Activated T-helper 9 cell treated with anti-CD3 and anti-CD28 coated beads, Interleukin-2, amount 50 U/mL, for 16 hours (primary cell): ENCODE data around the gene RAMP1.
"Not testable (repeated sequence)": the region's sequence is repeated elsewhere in the genome, so short reads cannot be mapped to it uniquely, and the experiment has no call there.

Source experiments
- DNase-seq: peaks from one replicate; pipeline ENCODE4 v3.0.0-alpha.2; 2020; ENCODE audit warnings: low read depth

RAMP1 gene

GRCh38 chr2:237863689-237864443 lies 4.4 kb downstream of the RAMP1 start:
- no peak for DNase-seq

- DNase-seq: no peak
Observed at GRCh38 chr2:237864444-237864931, 5.1 kb downstream of the RAMP1 start.

GRCh38 chr2:237864940-237865622 lies 5.7 kb downstream of the RAMP1 start:
- no peak for DNase-seq

GRCh38 chr2:237865623-237866041 lies 6.2 kb downstream of the RAMP1 start:
- DNase-seq: no peak

GRCh38 chr2:237866101-237866621 lies 6.7 kb downstream of the RAMP1 start:
- DNase-seq: no peak

GRCh38 chr2:237867465-237867864 lies 8.0 kb downstream of the RAMP1 start:
- no peak for DNase-seq

GRCh38 chr2:237868074-237868473 lies 8.7 kb downstream of the RAMP1 start:
- not testable (repeated sequence) for DNase-seq

- no peak for DNase-seq
Observed at GRCh38 chr2:237868631-237869342, 9.4 kb downstream of the RAMP1 start.

- DNase-seq: no peak
Observed at GRCh38 chr2:237869343-237870102, 10.1 kb downstream of the RAMP1 start.

- DNase-seq: no peak
Observed at GRCh38 chr2:237870126-237870525, 10.7 kb downstream of the RAMP1 start.

GRCh38 chr2:237870754-237871651 lies 11.6 kb downstream of the RAMP1 start:
- DNase-seq: no peak

GRCh38 chr2:237872178-237872887 lies 12.9 kb downstream of the RAMP1 start:
- DNase-seq: no peak

- DNase-seq: no peak
Observed at GRCh38 chr2:237873421-237873831, 14.0 kb downstream of the RAMP1 start.

- DNase-seq: no peak
Observed at GRCh38 chr2:237873897-237874551, 14.6 kb downstream of the RAMP1 start.

GRCh38 chr2:237874585-237875161 lies 15.2 kb downstream of the RAMP1 start:
- no peak for DNase-seq

- no peak for DNase-seq
Observed at GRCh38 chr2:237875256-237876060, 16.0 kb downstream of the RAMP1 start.

- no peak for DNase-seq
Observed at GRCh38 chr2:237876061-237876526, 16.7 kb downstream of the RAMP1 start.

- no peak for DNase-seq
Observed at GRCh38 chr2:237876532-237876931, 17.1 kb downstream of the RAMP1 start.
